ENCODE measurements around the gene ELN.
"Not testable (repeated sequence)": the region's sequence is repeated elsewhere in the genome, so short reads cannot be mapped to it uniquely, and the experiment has no call there.

ELN gene

GRCh38 chr7:74008687-74009086 lies 19.3 kb upstream of the ELN start:
- no peak for DNase-seq (ENCODE audit: low read depth)
- TF ChIP-seq MAX (IDR thresholded peaks at IDR 0.05; ENCODE audit: low read depth, low read length) (no peak), MYC (IDR thresholded peaks at IDR 0.05; ENCODE audit: low read depth, low read length) (no peak), CTCF (IDR thresholded peaks at IDR 0.05; ENCODE audit: low read depth, low read length) (no peak), POLR2A (IDR thresholded peaks at IDR 0.05; ENCODE audit: extremely low read depth, insufficient read length) (no peak)
- H3K4me3 ChIP-seq (ENCODE audit: low read depth, low read length): no peak overlapping the region

GRCh38 chr7:74009719-74010118 lies 18.3 kb upstream of the ELN start:
- no peak overlapping the region for H3K4me3 ChIP-seq (ENCODE audit: low read depth, low read length)
- DNase-seq (ENCODE audit: low read depth): no peak
- TF ChIP-seq MAX (IDR thresholded peaks at IDR 0.05; ENCODE audit: low read depth, low read length): no peak
- TF ChIP-seq CTCF (IDR thresholded peaks at IDR 0.05; ENCODE audit: low read depth, low read length): no peak
- no peak for TF ChIP-seq POLR2A (IDR thresholded peaks at IDR 0.05; ENCODE audit: extremely low read depth, insufficient read length)
- TF ChIP-seq MYC (IDR thresholded peaks at IDR 0.05; ENCODE audit: low read depth, low read length): no peak

- H3K4me3 ChIP-seq (ENCODE audit: low read depth, low read length): no peak overlapping the region
- TF ChIP-seq POLR2A (IDR thresholded peaks at IDR 0.05; ENCODE audit: extremely low read depth, insufficient read length) (no peak), MYC (IDR thresholded peaks at IDR 0.05; ENCODE audit: low read depth, low read length) (no peak), CTCF (IDR thresholded peaks at IDR 0.05; ENCODE audit: low read depth, low read length) (no peak), MAX (IDR thresholded peaks at IDR 0.05; ENCODE audit: low read depth, low read length) (no peak)
- no peak for DNase-seq (ENCODE audit: low read depth)
Measured at GRCh38 chr7:74010407-74010806, 17.6 kb upstream of the ELN start.

- H3K4me3 ChIP-seq (ENCODE audit: low read depth, low read length); DNase-seq (ENCODE audit: low read depth): not testable (repeated sequence)
Measured at GRCh38 chr7:74011421-74011820, 16.6 kb upstream of the ELN start.

- no peak for TF ChIP-seq CTCF (IDR thresholded peaks at IDR 0.05; ENCODE audit: low read depth, low read length)
- TF ChIP-seq MAX (IDR thresholded peaks at IDR 0.05; ENCODE audit: low read depth, low read length): no peak
- no peak for TF ChIP-seq MYC (IDR thresholded peaks at IDR 0.05; ENCODE audit: low read depth, low read length)
- no peak for TF ChIP-seq POLR2A (IDR thresholded peaks at IDR 0.05; ENCODE audit: extremely low read depth, insufficient read length)
- DNase-seq (ENCODE audit: low read depth): no peak
- no peak overlapping the region for H3K4me3 ChIP-seq (ENCODE audit: low read depth, low read length)
Measured at GRCh38 chr7:74012842-74013249, 15.1 kb upstream of the ELN start.

- no peak for DNase-seq (ENCODE audit: low read depth)
- no peak overlapping the region for H3K4me3 ChIP-seq (ENCODE audit: low read depth, low read length)
- TF ChIP-seq MAX (IDR thresholded peaks at IDR 0.05; ENCODE audit: low read depth, low read length) (no peak), POLR2A (IDR thresholded peaks at IDR 0.05; ENCODE audit: extremely low read depth, insufficient read length) (no peak), CTCF (IDR thresholded peaks at IDR 0.05; ENCODE audit: low read depth, low read length) (no peak), MYC (IDR thresholded peaks at IDR 0.05; ENCODE audit: low read depth, low read length) (no peak)
Measured at GRCh38 chr7:74013539-74014272, 14.3 kb upstream of the ELN start.
